Activated naive CD4-positive, alpha-beta T cell treated with anti-CD3 and anti-CD28 coated beads, Interleukin-2, amount 10 ng/mL, durations not matched to agents 7 days and 5 days (primary cell): Measurements from ENCODE around the gene C11orf42.
"Not testable (repeated sequence)": the region's sequence is repeated elsewhere in the genome, so short reads cannot be mapped to it uniquely, and the experiment has no call there.

Experiments used
- CTCF ChIA-PET: fragments of 350-600 bp; sonication (Branson Sonifier 250); formaldehyde crosslinking; loops from one replicate; lab custom pipeline; 2021; ENCODE audit warnings: antibody characterized with exemption; lab: Charles Lee
- DNase-seq: peaks from one replicate; pipeline ENCODE4 v3.0.0-alpha.2; 2020
- H3K27ac Mint-ChIP-seq: one replicate; pipeline ENCODE4 v1.8.0; 2021; ENCODE audit warnings: mild to moderate bottlenecking, moderate library complexity, mixed read lengths
- H3K27me3 Mint-ChIP-seq: one replicate; pipeline ENCODE4 v1.8.0; 2021; ENCODE audit warnings: mild to moderate bottlenecking, mixed read lengths
- H3K36me3 Mint-ChIP-seq: one replicate; pipeline ENCODE4 v1.8.0; 2021; ENCODE audit warnings: mixed read lengths
- H3K4me1 Mint-ChIP-seq: one replicate; pipeline ENCODE4 v1.8.0; 2021; ENCODE audit warnings: mixed read lengths
- H3K4me3 Mint-ChIP-seq: one replicate; pipeline ENCODE4 v1.8.0; 2021; ENCODE audit warnings: mild to moderate bottlenecking, moderate library complexity, mixed read lengths
- H3K9me3 Mint-ChIP-seq: one replicate; pipeline ENCODE4 v1.8.0; 2021; ENCODE audit warnings: mixed read lengths

The C11orf42 gene

DNA sequence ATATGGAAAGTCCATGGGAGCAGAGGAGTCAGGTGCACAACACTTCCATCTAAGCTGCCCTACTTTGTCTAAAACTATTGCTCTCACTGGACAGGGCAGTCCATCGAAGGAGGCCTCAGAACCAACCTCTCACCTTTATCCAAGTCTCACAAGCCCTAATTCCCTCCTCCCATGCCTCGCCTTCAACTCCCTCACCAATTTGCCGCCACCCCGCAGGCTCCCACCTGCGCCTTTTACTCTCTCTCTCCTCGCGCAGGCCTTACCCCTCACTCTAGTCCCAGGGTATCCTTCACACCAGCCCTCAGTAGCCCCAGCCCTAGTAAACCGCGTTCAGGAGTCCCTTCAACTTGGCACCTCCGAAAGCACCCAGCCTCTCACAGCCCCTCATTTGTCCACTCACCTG is 28.6 kb downstream of the C11orf42 start:
- Mint-ChIP-seq H3K27ac (peak overlapping the region; percentile 90), H3K9me3 (no peaks in the 10 kb centered on the region), H3K36me3 (peaks cover 8% of the 10 kb centered on the region), H3K27me3 (peaks cover 2% of the 10 kb centered on the region), H3K4me3 (peak overlapping the region; percentile 97), H3K4me1 (peaks cover 50% of the 10 kb centered on the region)
- no peak for DNase-seq
- CTCF ChIA-PET: interaction anchor here (0.5 to 1.9 kb wide), 3 partner anchors 13 to 1856 kb away, joined by 3 to 4 read pairs (median 3); no protein-coding TSS in a partner anchor

- peak within 1 kb of the TSS; percentile 97 for H3K4me3 Mint-ChIP-seq
- H3K9me3 Mint-ChIP-seq: no peaks in the 10 kb centered on the region
- H3K27ac Mint-ChIP-seq: peak within 1 kb of the TSS; percentile 90
- peaks cover 45% of the 10 kb centered on the region for H3K4me1 Mint-ChIP-seq
- H3K36me3 Mint-ChIP-seq: peaks cover 4% of the 10 kb centered on the region
- peaks cover 3% of the 10 kb centered on the region for H3K27me3 Mint-ChIP-seq
- CTCF ChIA-PET: interaction anchor here (0.5 to 1.9 kb wide), 5 partner anchors 12 to 1856 kb away, joined by 3 to 9 read pairs (median 3); no protein-coding TSS in a partner anchor
- DNase-seq: peak; percentile 100
Measured at GRCh38 chr11:6234387-6235107, 29.2 kb downstream of the C11orf42 start, which contains the start of gene FHIP1B. TSS of gene FHIP1B (minus strand) at chr11:6234636. CDS start at chr11:6224516, 10,120 bp downstream.

GRCh38 chr11:6237266-6237665 is 31.9 kb downstream of the C11orf42 start:
- CTCF ChIA-PET: interaction anchor here (0.7 to 4.5 kb wide), 7 partner anchors 12 to 116 kb away, joined by 3 to 22 read pairs (median 3); no protein-coding TSS in a partner anchor
- no peaks in the 10 kb centered on the region for H3K9me3 Mint-ChIP-seq
- peaks cover 14% of the 10 kb centered on the region for H3K27me3 Mint-ChIP-seq
- DNase-seq: no peak
- H3K4me1 Mint-ChIP-seq: peaks cover 22% of the 10 kb centered on the region
- no peaks in the 10 kb centered on the region for H3K36me3 Mint-ChIP-seq
- H3K4me3 Mint-ChIP-seq: no peak overlapping the region
- no peak overlapping the region for H3K27ac Mint-ChIP-seq

GRCh38 chr11:6237761-6238302 is 32.5 kb downstream of the C11orf42 start:
- Mint-ChIP-seq H3K9me3 (no peaks in the 10 kb centered on the region), H3K4me3 (no peak overlapping the region), H3K27ac (no peak overlapping the region), H3K36me3 (no peaks in the 10 kb centered on the region), H3K4me1 (peaks cover 21% of the 10 kb centered on the region), H3K27me3 (peaks cover 14% of the 10 kb centered on the region)
- DNase-seq: no peak
- CTCF ChIA-PET: interaction anchor here (0.7 to 4.5 kb wide), 5 partner anchors 12 to 116 kb away, joined by 3 to 22 read pairs (median 3); no protein-coding TSS in a partner anchor

DNA sequence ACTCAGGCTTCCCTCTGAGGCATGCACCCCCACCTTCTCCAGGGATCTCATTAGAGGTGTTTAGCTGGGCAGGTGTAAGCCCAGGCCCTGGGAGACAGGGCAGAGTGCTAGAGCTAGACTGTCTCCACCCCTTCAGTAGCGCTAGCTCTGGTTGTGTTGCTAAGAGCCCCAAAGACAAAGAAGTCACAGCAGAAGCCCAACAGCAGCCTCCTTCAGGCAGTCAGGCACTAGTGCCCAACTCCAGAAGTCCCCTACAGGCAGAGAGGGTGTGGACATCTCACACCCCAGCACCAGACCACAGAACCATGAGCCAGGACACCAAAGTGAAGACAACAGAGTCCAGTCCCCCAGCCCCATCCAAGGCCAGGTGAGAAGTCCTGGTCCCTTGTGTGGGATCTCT is 33.5 kb downstream of the C11orf42 start, which contains the start of gene CNGA4:
CNGA4 (plus strand) TSS at position 188 of the 400 bp plus-strand sequence; CDS start at position 306, 118 bp downstream.
- H3K36me3 Mint-ChIP-seq: no peaks in the 10 kb centered on the region
- no peaks in the 10 kb centered on the region for H3K9me3 Mint-ChIP-seq
- CTCF ChIA-PET: interaction anchor here (0.5 to 4.5 kb wide), 2 partner anchors 13 to 223 kb away, joined by 3 to 22 read pairs; no protein-coding TSS in a partner anchor
- no peak within 1 kb of the TSS for H3K4me3 Mint-ChIP-seq
- H3K27me3 Mint-ChIP-seq: peaks cover 14% of the 10 kb centered on the region
- no peak within 1 kb of the TSS for H3K27ac Mint-ChIP-seq
- DNase-seq: no peak
- H3K4me1 Mint-ChIP-seq: peaks cover 12% of the 10 kb centered on the region

DNA sequence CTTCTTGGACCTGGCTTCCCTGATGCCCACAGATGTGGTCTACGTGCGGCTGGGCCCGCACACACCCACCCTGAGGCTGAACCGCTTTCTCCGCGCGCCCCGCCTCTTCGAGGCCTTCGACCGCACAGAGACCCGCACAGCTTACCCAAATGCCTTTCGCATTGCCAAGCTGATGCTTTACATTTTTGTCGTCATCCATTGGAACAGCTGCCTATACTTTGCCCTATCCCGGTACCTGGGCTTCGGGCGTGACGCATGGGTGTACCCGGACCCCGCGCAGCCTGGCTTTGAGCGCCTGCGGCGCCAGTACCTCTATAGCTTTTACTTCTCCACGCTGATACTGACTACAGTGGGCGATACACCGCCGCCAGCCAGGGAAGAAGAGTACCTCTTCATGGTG is 34.8 kb downstream of the C11orf42 start:
- H3K36me3 Mint-ChIP-seq: no peaks in the 10 kb centered on the region
- no peak overlapping the region for H3K27ac Mint-ChIP-seq
- no peak overlapping the region for H3K4me3 Mint-ChIP-seq
- CTCF ChIA-PET: interaction anchor here (1.0 to 4.5 kb wide), 2 partner anchors 11 to 113 kb away, joined by 4 to 22 read pairs; no protein-coding TSS in a partner anchor
- DNase-seq: no peak
- H3K9me3 Mint-ChIP-seq: no peaks in the 10 kb centered on the region
- peaks cover 3% of the 10 kb centered on the region for H3K4me1 Mint-ChIP-seq
- H3K27me3 Mint-ChIP-seq: peaks cover 21% of the 10 kb centered on the region

- Mint-ChIP-seq H3K36me3 (no peaks in the 10 kb centered on the region), H3K4me1 (no peaks in the 10 kb centered on the region), H3K27ac (no peak overlapping the region), H3K4me3 (no peak overlapping the region), H3K27me3 (peaks cover 24% of the 10 kb centered on the region), H3K9me3 (no peaks in the 10 kb centered on the region)
- no peak for DNase-seq
- CTCF ChIA-PET: interaction anchor here (1.0 to 4.5 kb wide), 2 partner anchors 11 to 113 kb away, joined by 4 to 22 read pairs; no protein-coding TSS in a partner anchor
Measured at GRCh38 chr11:6240781-6241180, 35.4 kb downstream of the C11orf42 start.

- H3K4me3 Mint-ChIP-seq: no peak overlapping the region
- H3K9me3 Mint-ChIP-seq: no peaks in the 10 kb centered on the region
- CTCF ChIA-PET: interaction anchor here (1.3 to 1.7 kb wide), 2 partner anchors 10 to 73 kb away, joined by 4 to 12 read pairs; no protein-coding TSS in a partner anchor
- H3K36me3 Mint-ChIP-seq: no peaks in the 10 kb centered on the region
- DNase-seq: no peak
- H3K27ac Mint-ChIP-seq: no peak overlapping the region
- H3K27me3 Mint-ChIP-seq: peaks cover 24% of the 10 kb centered on the region
- no peaks in the 10 kb centered on the region for H3K4me1 Mint-ChIP-seq
Measured at GRCh38 chr11:6241316-6241715, 36.0 kb downstream of the C11orf42 start.

DNA sequence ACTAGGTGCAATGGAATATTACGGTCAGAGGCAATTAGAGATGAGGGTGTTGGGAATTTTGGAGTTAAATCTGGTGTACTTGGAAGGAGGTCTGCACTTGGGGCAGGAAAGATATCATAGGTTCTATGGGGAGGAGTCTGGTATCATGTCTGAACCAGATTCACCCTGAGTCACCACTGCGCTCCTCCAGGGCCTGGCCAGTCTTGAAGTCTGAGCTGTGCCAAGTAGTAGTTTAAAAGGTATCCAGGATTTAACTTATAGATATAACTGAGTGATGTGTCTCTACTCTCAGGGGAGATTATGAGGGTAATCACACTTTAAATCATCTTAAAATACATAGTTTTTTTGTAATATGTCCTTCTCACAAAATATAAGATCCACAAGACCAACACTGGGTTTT is 40.2 kb downstream of the C11orf42 start:
- no peak overlapping the region for H3K4me3 Mint-ChIP-seq

GRCh38 chr11:6248248-6248647 is 42.9 kb downstream of the C11orf42 start:
- Mint-ChIP-seq H3K27me3 (peaks cover 32% of the 10 kb centered on the region), H3K9me3 (no peaks in the 10 kb centered on the region), H3K27ac (no peak overlapping the region), H3K4me1 (no peaks in the 10 kb centered on the region), H3K4me3 (no peak overlapping the region), H3K36me3 (no peaks in the 10 kb centered on the region)
- CTCF ChIA-PET: interaction anchor here (4.7 to 7.2 kb wide), 2 partner anchors 68 to 106 kb away, joined by 63 to 83 read pairs; no protein-coding TSS in a partner anchor
- no peak for DNase-seq

More for the DNA sequence above, 40.2 kb downstream of the C11orf42 start:
- no peak overlapping the region for H3K27ac Mint-ChIP-seq
- DNase-seq: no peak
- CTCF ChIA-PET: no interaction called here
- peaks cover 40% of the 10 kb centered on the region for H3K27me3 Mint-ChIP-seq
- H3K9me3 Mint-ChIP-seq: no peaks in the 10 kb centered on the region
- H3K4me1 Mint-ChIP-seq: no peaks in the 10 kb centered on the region
- no peaks in the 10 kb centered on the region for H3K36me3 Mint-ChIP-seq

- CTCF ChIA-PET: interaction anchor here (0.9 to 7.2 kb wide), 5 partner anchors 12 to 113 kb away, joined by 3 to 83 read pairs (median 59); partner anchors contain the start of gene CCKBR
- H3K27me3 Mint-ChIP-seq: peaks cover 32% of the 10 kb centered on the region
Measured at GRCh38 chr11:6248897-6249296, 43.5 kb downstream of the C11orf42 start.

DNA sequence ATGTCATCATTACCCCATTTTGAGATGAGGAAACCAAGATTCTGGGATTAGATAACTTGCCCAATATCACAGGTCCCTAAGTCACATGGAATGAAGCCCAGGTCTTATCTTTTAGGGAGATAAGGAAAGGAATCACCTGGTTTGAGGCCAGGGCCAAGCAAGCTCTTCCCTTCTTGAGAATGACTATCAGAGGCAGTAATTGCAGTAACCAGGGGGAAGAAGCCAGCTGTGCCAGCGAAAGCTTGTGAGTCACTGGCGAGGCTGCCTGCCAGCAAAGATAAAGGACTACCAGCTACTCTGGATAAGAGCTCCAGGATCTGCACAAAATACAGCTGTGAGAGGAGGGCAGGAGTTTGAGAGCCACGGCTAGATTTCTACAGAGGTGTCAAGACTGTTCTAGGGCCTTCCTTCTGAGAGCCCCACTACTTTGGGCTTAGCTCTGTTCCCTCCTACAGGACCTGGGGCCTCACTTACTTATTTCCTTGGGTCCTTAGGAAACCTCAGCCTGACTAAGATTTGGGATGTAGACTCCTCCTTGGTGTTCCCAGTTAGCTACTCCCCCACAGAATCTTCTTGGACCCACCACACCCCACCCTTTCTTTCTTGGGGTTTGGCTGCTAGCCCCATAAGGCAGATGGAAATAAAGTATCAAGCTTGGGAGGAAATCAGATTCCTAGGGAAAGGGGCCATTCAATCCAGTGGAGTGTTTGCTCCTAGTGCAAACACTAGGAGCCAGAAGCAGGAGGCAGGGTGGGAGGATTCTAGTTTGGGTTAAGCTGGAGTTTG is 44.6 kb downstream of the C11orf42 start:
- Mint-ChIP-seq H3K4me1 (no peaks in the 10 kb centered on the region), H3K36me3 (no peaks in the 10 kb centered on the region), H3K27ac (no peak overlapping the region), H3K4me3 (no peak overlapping the region), H3K27me3 (peaks cover 27% of the 10 kb centered on the region), H3K9me3 (no peaks in the 10 kb centered on the region)
- no peak for DNase-seq
- CTCF ChIA-PET: interaction anchor here (0.8 to 7.2 kb wide), 9 partner anchors 11 to 112 kb away, joined by 3 to 83 read pairs (median 22); partner anchors contain the start of gene CCKBR

More at GRCh38 chr11:6248897-6249296, 43.5 kb downstream of the C11orf42 start:
- H3K4me3 Mint-ChIP-seq, H3K36me3 Mint-ChIP-seq, DNase-seq, H3K9me3 Mint-ChIP-seq, H3K4me1 Mint-ChIP-seq, H3K27ac Mint-ChIP-seq: not testable (repeated sequence)

DNA sequence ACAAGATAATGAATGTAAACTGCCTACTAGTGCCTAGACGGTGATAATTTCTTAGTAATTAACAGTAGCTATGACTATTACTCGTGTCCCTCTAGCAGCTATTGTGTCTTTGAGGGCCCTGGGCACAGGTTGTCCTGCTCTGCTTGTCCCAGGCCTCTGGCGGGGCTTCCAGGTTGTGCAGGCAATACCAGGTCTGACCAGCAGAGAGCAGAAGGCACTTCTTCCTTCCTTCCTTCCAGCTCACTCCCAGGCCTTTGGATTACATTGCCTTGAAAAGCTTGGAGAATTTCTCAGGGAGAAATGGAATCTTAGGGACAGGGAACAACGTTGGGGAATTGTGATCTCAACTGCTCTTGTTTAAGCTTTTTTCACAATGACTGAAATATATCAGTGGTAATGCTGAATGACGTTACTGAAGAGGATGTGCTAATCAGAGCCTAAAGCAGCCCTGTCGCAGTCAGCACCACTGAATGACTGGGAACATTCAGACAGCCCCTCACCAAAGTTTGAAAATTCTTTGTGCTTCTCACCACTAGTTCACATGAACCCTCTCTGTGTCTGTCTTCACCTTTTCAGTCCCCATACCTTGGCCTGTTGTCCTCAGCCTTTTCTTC is 45.9 kb downstream of the C11orf42 start:
- Mint-ChIP-seq H3K4me1 (no peaks in the 10 kb centered on the region), H3K9me3 (no peaks in the 10 kb centered on the region), H3K36me3 (no peaks in the 10 kb centered on the region), H3K27me3 (peaks cover 23% of the 10 kb centered on the region), H3K4me3 (no peak overlapping the region), H3K27ac (no peak overlapping the region)
- DNase-seq: peak; percentile 67
- CTCF ChIA-PET: interaction anchor here (0.6 to 7.2 kb wide), 23 partner anchors 9 to 329 kb away, joined by 3 to 83 read pairs (median 5); partner anchors contain the start of genes CCKBR and CNGA4
